HepG2 (cell line): Measurements from ENCODE around the gene IL1R1. TPM values are rescaled to one million over a fixed set of nuclear protein-coding genes. Genes with fewer than 3 reads are reported as not detected.

ENCODE experiments used
- AGO2 ChIP-seq: fragments of 200-400 bp; formaldehyde crosslinking; optimal IDR thresholded peaks from 2 replicates; pipeline ENCODE3; 2017; ENCODE audit warnings: mild to moderate bottlenecking, low read depth, low read length, moderate library complexity
- CCDC6 ChIP-seq: sonication (generic); formaldehyde crosslinking; IDR thresholded peaks from 2 replicates; pipeline ENCODE4 v1.8.1; 2022; ENCODE audit warnings: mild to moderate bottlenecking, missing genetic modification reagents, moderate library complexity
- FOSL2 ChIP-seq: sonication (generic); formaldehyde crosslinking; IDR thresholded peaks from 2 replicates; pipeline ENCODE4 v1.4.0; 2020; ENCODE audit warnings: missing genetic modification reagents
- FOXP4 ChIP-seq: sonication (generic); formaldehyde crosslinking; IDR thresholded peaks from 2 replicates; pipeline ENCODE4 v1.4.0; 2020; ENCODE audit warnings: missing genetic modification reagents
- GMEB2 ChIP-seq: IDR thresholded peaks from 2 replicates; pipeline ENCODE4 v1.6.1; 2016; ENCODE audit warnings: missing biosample characterization, missing genetic modification reagents, low read depth
- HDAC6 ChIP-seq: fragments of 200-600 bp; sonication (generic); IDR thresholded peaks from 2 replicates; pipeline ENCODE4 v1.7.0; 2017; ENCODE audit warnings: mild to moderate bottlenecking, antibody characterized with exemption, low read length, low read depth
- HNRNPUL1 ChIP-seq: fragments of 200-400 bp; formaldehyde crosslinking; IDR thresholded peaks from 2 replicates; pipeline ENCODE4 v1.6.1; 2017; ENCODE audit warnings: low read depth, mild to moderate bottlenecking, low read length, moderate library complexity
- HOXA5 ChIP-seq: sonication (generic); formaldehyde crosslinking; IDR thresholded peaks from 2 replicates; pipeline ENCODE4 v1.4.0; 2020; ENCODE audit warnings: missing genetic modification reagents
- RBM39 ChIP-seq: fragments of 200-400 bp; formaldehyde crosslinking; IDR thresholded peaks from one replicate; pipeline ENCODE4 v1.6.1; 2018; ENCODE audit warnings: antibody characterized with exemption, mild to moderate bottlenecking, low read depth, low read length; ENCODE audit not compliant: poor library complexity, severe bottlenecking
- SNAI1 ChIP-seq: sonication (generic); formaldehyde crosslinking; IDR thresholded peaks from 2 replicates; pipeline ENCODE4 v1.5.0; 2020; ENCODE audit warnings: mild to moderate bottlenecking, missing genetic modification reagents, borderline replicate concordance
- TCF12 ChIP-seq, 2 experiments: fragments of 450-650 bp in 1 of 2; sonication (generic) in 1 of 2; formaldehyde crosslinking in 1 of 2; IDR thresholded peaks; 2 replicates each; pipeline versions ENCODE4 v1.6.1 to v1.8.0; 2017 to 2022; ENCODE audit warnings: antibody characterized with exemption in 1 of 2, mild to moderate bottlenecking in 1 of 2, missing genetic modification reagents in 1 of 2, moderate library complexity in 1 of 2
- ZFP36L2 ChIP-seq: sonication (generic); formaldehyde crosslinking; IDR thresholded peaks from 2 replicates; pipeline ENCODE4 v1.4.0; 2020; ENCODE audit warnings: missing genetic modification reagents
- ZNF430 ChIP-seq: sonication (generic); formaldehyde crosslinking; IDR thresholded peaks from 2 replicates; pipeline ENCODE4 v1.9.0; 2021; ENCODE audit warnings: mild to moderate bottlenecking, missing genetic modification reagents
- ZNF432 ChIP-seq: sonication (generic); formaldehyde crosslinking; IDR thresholded peaks from 2 replicates; pipeline ENCODE4 v1.5.0; 2020; ENCODE audit warnings: missing genetic modification reagents, mild to moderate bottlenecking, borderline replicate concordance
- ZNF460 ChIP-seq: sonication (generic); formaldehyde crosslinking; IDR thresholded peaks from 2 replicates; pipeline ENCODE4 v1.5.1; 2020; ENCODE audit warnings: missing genetic modification reagents, mild to moderate bottlenecking, borderline replicate concordance
- ZNF646 ChIP-seq: sonication (generic); formaldehyde crosslinking; IDR thresholded peaks from 2 replicates; pipeline ENCODE4 v1.9.0; 2021; ENCODE audit warnings: mild to moderate bottlenecking, missing genetic modification reagents
- ZNF772 ChIP-seq: sonication (generic); formaldehyde crosslinking; IDR thresholded peaks from 2 replicates; pipeline ENCODE4 v1.5.0; 2020; ENCODE audit warnings: mild to moderate bottlenecking, missing genetic modification reagents
- polyA plus RNA-seq, 8 experiments: library from polyadenylated mRNA; depleted of rRNA in 3 of 8; stranded (reverse) in 7 of 8; unstranded in 1 of 8; fragments of >200 nt; fragmentation: Illumina TruSeq in 4 of 8; extraction: Trizol in 4 of 8; gene quantifications; 2 replicates each; pipeline versions ENCODE4 v1.2.1 to v1.2.3, GENCODE V29; 2011 to 2016; ENCODE audit warnings: low read depth in 4 of 8, missing spikeins in 1 of 8, mixed read lengths in 1 of 8; ENCODE audit not compliant: insufficient read depth in 1 of 8
- total RNA-seq, 5 experiments: library from RNA; depleted of rRNA; stranded (reverse); fragments of >200 nt; fragmentation: Illumina TruSeq; extraction: Trizol; gene quantifications; 2 replicates each; pipeline ENCODE4 v1.2.3, GENCODE V29; 2016; ENCODE audit warnings: low read depth in 1 of 5

IL1R1 gene
- total and polyA plus RNA-seq, 2 of the 13 experiments (the other 11 are each of a cell fraction or from before 2014, with no cell fraction given): 38.0 to 93.1 TPM

- TF ChIP-seq FOXP4 (CRISPR knock-in tag): no peak
- TF ChIP-seq ZNF432 (CRISPR knock-in tag): no peak
- peak; percentile 69 for TF ChIP-seq RBM39
- TF ChIP-seq CCDC6 (CRISPR knock-in tag): peak; percentile 74; the same call in 1 of the 2 replicates
- no peak for TF ChIP-seq ZFP36L2 (CRISPR knock-in tag)
- no peak for TF ChIP-seq FOSL2 (CRISPR knock-in tag)
- no peak for TF ChIP-seq HDAC6
- TF ChIP-seq HOXA5 (CRISPR knock-in tag): no peak; the same call in 1 of the 2 replicates
- TF ChIP-seq ZNF772 (CRISPR knock-in tag): no peak
- TF ChIP-seq GMEB2 (CRISPR knock-in tag): no peak
- no peak; the same call in 1 of the 2 replicates for TF ChIP-seq ZNF430 (CRISPR knock-in tag)
- no peak; the same call in 1 of the 2 replicates for TF ChIP-seq SNAI1 (CRISPR knock-in tag)
- TF ChIP-seq AGO2: peak; percentile 96
- TF ChIP-seq HNRNPUL1: no peak
- no peak for TF ChIP-seq ZNF646 (CRISPR knock-in tag)
- TF ChIP-seq TCF12 (IDR thresholded peaks at IDR 0.05): no peak
- TF ChIP-seq TCF12 (CRISPR knock-in tag; IDR thresholded peaks at IDR 0.05): peak; percentile 82; the same call in 1 of the 2 replicates
- TF ChIP-seq ZNF460: no peak
Measured at GRCh38 chr2:102141970-102142828, at the start of gene IL1R1 (continued).
